NCI-H2227 treated with DMSO at 0.1 percent for 48 hours (cell line): ENCODE data around the gene GNRH2.
"Not testable (repeated sequence)": the region's sequence is repeated elsewhere in the genome, so short reads cannot be mapped to it uniquely, and the experiment has no call there.

Source experiments
- DNase-seq: peaks from one replicate; lab custom pipeline; 2025; lab: John Stamatoyannopoulos, UW

GNRH2 gene

DNA sequence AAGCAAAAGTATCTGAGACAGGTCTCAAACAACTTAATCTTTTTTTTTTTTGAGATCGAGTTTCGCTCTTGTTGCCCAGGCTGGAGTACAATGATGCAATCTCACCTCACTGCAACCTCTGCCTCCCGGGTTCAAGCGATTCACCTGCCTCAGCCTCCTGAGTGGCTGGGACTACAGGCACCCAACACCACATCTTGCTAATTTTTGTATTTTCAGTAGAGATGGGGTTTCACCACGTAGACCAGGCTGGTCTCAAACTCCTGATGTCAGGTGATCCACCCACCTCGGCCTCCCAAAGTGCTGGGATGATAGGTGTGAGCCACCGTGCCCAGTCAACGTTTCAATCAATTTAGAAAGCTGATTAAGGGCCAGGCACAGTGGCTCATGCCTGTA is 29.8 kb downstream of the GNRH2 start:
- not testable (repeated sequence) for DNase-seq

DNA sequence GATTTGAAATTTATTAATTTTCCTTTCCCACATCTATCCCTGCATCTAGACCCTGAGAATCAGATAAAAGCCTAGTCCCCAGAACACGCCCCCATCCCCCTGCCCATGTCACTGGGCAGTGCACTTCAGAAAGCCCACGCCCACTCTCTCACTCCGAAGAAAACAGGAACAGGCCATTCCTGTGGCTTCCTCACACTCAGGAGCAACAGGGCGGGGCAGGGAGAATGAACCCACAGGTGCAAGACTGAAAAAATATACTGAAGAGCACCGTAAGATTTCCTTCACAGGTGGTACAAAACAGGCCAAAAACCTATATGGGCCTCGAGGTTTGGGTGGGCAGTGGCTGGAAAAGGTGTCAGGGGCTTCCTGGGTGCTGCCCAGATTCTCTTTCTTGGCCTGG is 31.4 kb downstream of the GNRH2 start:
- no peak for DNase-seq

DNA sequence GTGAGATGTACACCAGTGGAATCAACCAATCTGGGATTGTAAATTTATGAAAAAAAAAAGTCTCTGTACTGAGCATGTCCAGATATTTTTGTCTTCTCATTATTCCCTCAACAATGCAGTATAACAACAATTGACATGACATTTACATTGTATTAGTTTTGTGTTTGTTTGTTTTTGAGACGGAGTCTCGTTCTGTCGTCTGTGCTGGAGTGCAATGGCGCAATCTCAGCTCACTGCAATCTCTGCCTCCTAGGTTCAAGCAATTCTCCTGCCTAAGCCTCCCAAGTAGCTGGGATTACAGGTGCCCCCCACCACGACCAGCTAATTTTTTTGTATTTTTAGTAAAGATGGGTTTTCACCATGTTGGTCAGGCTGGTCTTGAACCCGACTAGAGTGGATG is 31.9 kb downstream of the GNRH2 start:
- DNase-seq: not testable (repeated sequence)

GRCh38 chr20:3077618-3078134 is 34.3 kb downstream of the GNRH2 start:
- DNase-seq: no peak

GRCh38 chr20:3080939-3081388 is 37.5 kb downstream of the GNRH2 start:
- DNase-seq: no peak

- no peak for DNase-seq
Observed at GRCh38 chr20:3081641-3082040, 38.2 kb downstream of the GNRH2 start.

GRCh38 chr20:3082306-3082951 is 39.0 kb downstream of the GNRH2 start:
- no peak for DNase-seq

- DNase-seq: no peak
Observed at GRCh38 chr20:3082955-3083952, 39.8 kb downstream of the GNRH2 start.

- no peak for DNase-seq
Observed at GRCh38 chr20:3084283-3084985, 41.0 kb downstream of the GNRH2 start, which contains the start of gene AVP. AVP (minus strand) TSS chr20:3084724; CDS start chr20:3084674, 50 bp downstream.

DNA sequence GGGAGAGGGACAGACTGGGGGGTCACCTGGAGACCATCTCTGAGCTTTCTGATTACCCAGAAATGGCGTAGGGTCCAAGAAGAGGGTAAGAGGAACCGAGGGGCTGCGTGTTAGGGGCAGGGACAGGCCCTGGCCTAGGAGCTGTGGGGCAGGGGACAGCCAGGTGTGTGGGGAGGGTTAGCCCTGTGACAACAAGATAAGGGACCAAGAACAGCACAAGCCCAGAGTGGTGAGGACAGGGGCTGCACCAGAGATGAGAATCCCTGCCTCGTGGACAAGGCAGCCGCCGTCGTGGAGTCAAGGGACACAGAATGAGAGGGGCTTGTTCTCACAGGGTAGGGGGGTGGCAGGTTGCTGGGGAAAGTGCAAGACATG is 41.6 kb downstream of the GNRH2 start:
- no peak for DNase-seq

DNA sequence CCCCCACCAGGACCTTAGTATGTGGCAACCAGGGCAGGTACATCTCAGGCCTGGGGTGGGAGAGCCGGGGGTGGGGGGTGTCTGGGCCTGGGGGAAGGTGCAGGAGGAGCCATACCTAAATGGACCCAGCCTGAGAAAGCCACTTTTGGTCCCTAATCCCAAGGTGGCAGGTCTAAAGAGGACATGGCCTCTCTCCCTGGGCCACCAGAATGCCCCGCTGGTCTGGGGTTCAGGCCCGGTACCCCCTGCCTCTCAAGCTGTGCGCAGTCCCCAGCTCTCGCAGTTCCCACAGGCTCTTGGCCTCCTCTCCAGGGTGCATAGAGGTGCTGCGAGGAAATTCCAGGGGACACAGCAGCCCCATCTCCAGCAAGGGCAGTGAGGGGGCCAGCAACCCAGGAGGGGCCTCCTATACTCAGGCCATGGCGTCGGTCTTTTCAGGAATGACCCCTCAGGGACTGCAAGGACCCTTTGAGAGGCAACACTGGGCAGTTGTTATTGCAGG is 42.2 kb downstream of the GNRH2 start:
- no peak for DNase-seq

DNA sequence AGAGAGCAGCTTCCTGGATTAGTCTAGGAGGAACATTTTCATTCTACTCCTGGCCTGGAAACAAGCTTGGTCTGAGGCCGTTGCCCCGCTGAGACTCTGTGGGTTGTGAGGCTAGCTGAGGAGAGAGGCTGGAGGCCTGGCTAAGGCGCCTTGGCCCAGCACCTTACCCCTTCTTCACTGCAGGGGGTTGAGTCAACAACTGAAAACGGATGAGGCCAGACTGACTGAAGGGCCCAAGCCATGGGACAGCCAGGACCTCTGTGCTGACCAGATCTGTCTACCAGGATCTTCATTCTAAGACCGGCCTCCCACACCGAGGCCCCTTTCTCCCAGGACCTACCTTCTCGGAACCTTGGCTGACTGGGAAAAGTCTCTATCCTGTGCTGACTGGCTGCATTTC is 44.6 kb downstream of the GNRH2 start:
- no peak for DNase-seq

DNA sequence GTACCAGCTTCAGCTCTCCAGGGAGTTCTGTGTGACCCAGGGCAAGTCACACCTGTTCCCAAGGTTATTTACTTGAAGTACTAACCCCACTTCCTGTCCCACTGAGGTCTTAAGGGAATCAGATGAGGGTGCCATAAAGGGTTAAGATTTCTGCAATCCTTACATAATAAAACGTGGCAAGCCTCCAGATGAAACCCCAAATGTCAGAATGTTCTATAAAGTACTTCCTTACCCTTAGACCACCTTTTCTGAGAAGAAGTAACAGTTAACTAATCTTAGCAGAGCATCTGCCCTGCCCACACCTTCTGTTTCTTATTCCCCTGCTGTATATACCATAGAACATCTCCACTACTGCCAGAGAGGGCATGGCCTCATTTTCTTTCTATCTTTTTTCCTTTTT is 47.1 kb downstream of the GNRH2 start:
- DNase-seq: no peak

- DNase-seq: no peak
Observed at GRCh38 chr20:3092611-3093379, 49.4 kb downstream of the GNRH2 start.

DNA sequence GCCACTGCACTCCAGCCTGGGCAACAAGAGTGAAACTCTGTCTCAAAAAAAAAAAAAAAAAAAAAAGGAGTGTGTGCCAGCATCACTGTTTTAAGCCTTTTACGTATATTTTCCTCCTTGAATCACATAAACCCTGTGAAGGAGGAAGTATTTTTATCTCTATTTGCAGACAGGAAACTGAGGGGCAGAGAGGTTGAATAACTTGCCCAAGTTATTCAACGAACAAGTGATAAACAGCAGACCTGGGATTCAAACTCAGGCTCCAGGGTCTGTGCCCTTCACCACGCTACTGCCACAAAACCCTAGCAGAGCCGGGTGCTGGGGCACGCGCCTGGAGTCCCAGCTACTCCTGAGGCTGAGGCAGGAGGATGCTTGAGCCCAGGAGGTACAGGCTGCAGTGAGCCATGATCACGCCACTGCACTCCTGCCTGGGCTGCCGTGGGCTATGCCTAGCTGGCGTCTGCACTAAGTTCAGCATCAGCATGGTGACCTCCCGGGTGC is 50.5 kb downstream of the GNRH2 start:
- DNase-seq: no peak

GRCh38 chr20:3094848-3095629 is 51.6 kb downstream of the GNRH2 start:
- no peak for DNase-seq
